GM12874 (cell line): Measurements from ENCODE around the gene CLIC5.
A peak's percentile ranks its signal among the peaks of the same experiment; 100 is the strongest.

ENCODE experiments used
- TF ChIP-seq, protein P1 (sequence below): IDR thresholded peaks from 2 replicates; pipeline ENCODE4 v1.5.1; 2011; ENCODE audit warnings: low read depth, mild to moderate bottlenecking, control low read depth, low read length, moderate library complexity; ENCODE audit not compliant: insufficient read depth

Gene CLIC5

DNA sequence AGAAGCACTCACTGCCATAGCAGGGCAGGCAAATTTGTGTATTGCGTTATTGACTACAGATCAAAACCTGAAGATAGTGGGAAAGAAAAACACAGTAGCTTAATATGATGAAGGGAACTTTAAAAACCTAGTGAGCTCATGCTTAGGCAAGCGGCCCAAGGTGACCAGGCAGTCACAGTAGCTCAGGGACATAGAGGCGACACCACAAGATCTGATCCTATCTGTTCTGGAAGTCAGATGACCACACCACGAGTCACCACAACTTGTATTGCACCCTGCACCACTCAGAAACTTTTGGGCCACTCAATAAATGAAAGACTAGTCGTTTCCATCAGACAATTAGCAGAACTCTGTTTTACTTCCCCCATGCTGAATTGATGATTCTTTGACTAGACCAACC, 4.9 kb downstream of the CLIC5 start:
- TF ChIP-seq, protein P1, sequence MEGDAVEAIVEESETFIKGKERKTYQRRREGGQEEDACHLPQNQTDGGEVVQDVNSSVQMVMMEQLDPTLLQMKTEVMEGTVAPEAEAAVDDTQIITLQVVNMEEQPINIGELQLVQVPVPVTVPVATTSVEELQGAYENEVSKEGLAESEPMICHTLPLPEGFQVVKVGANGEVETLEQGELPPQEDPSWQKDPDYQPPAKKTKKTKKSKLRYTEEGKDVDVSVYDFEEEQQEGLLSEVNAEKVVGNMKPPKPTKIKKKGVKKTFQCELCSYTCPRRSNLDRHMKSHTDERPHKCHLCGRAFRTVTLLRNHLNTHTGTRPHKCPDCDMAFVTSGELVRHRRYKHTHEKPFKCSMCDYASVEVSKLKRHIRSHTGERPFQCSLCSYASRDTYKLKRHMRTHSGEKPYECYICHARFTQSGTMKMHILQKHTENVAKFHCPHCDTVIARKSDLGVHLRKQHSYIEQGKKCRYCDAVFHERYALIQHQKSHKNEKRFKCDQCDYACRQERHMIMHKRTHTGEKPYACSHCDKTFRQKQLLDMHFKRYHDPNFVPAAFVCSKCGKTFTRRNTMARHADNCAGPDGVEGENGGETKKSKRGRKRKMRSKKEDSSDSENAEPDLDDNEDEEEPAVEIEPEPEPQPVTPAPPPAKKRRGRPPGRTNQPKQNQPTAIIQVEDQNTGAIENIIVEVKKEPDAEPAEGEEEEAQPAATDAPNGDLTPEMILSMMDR: no peak

- TF ChIP-seq, protein P1: no peak
These were observed 5.4 kb downstream of the CLIC5 start for GRCh38 chr6:46010270-46010669.

- TF ChIP-seq, protein P1: no peak
These were observed 13.4 kb downstream of the CLIC5 start for GRCh38 chr6:46002264-46002663.

- TF ChIP-seq, protein P1: no peak
These were observed 14.8 kb downstream of the CLIC5 start for GRCh38 chr6:46000905-46001304.

GRCh38 chr6:45998524-45998923, 17.1 kb downstream of the CLIC5 start:
- TF ChIP-seq, protein P1: no peak

- TF ChIP-seq, protein P1: no peak
These were observed 17.7 kb downstream of the CLIC5 start for GRCh38 chr6:45997875-45998506.

DNA sequence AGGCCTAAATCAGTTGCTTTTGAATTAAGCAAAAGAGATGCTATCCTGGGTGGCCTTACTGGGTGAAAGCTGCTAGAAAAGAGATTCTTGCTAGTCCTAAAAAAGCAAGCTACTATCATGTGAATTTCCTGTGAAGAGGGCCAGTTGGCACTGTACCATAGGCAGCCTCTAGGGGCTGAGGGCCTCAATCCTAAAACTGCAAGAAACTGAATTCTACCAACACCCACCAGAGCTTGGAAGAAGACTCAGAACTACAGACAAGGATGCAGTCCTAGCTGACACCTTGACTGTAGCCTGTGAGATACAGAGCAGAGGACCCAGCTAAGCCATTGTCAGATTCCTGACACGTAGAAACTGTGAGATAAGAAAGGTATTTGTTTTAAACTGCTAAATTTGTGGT, 24.5 kb downstream of the CLIC5 start:
- TF ChIP-seq, protein P1: 0 out of 2 replicates have a peak, but pooled peaks have one; percentile 12
